ENCODE data around the gene DENND2C. TPM values are rescaled to one million over a fixed set of nuclear protein-coding genes. Genes with fewer than 3 reads are reported as not detected.

The DENND2C gene
- total and polyA plus RNA-seq, 12 donors, result 0.91 to 4.2 (median 1.9) TPM

DNA sequence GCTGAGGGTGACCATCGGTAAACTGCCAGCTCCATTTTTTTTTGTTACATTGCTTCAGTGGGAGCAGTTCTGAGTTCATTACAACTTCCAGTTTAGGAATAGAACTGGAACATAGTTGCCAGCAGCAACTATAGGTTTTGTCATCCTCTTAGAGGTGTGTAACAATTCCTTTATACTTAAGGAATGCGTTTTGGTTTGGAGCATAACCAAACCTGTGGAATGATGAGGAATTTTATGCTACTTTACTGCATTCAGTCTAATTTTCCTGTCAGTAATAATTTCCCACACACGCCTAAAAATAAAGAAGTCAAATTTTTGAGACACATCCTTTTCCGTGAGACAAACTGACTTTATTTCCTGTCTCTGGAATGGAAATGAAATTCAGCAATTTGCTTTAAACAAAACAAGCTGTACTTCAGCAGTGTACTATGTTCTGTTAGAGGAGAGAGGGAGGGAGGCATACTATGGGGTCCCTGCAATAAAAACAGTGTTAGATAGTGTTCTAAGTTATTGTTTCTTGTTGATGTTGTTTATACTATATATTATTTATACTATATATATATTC is 30.3 kb upstream of the DENND2C start:
- TF ChIP-seq POLR2A (IDR thresholded peaks at IDR 0.05), result no peak
- TF ChIP-seq, protein P1, sequence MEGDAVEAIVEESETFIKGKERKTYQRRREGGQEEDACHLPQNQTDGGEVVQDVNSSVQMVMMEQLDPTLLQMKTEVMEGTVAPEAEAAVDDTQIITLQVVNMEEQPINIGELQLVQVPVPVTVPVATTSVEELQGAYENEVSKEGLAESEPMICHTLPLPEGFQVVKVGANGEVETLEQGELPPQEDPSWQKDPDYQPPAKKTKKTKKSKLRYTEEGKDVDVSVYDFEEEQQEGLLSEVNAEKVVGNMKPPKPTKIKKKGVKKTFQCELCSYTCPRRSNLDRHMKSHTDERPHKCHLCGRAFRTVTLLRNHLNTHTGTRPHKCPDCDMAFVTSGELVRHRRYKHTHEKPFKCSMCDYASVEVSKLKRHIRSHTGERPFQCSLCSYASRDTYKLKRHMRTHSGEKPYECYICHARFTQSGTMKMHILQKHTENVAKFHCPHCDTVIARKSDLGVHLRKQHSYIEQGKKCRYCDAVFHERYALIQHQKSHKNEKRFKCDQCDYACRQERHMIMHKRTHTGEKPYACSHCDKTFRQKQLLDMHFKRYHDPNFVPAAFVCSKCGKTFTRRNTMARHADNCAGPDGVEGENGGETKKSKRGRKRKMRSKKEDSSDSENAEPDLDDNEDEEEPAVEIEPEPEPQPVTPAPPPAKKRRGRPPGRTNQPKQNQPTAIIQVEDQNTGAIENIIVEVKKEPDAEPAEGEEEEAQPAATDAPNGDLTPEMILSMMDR (IDR thresholded peaks at IDR 0.05), result no peak
- DNase-seq, result no peak
- intact Hi-C loops (cut with DNase I), result no loop called here
- H3K9me3 ChIP-seq (replicated peaks in 1 of 3), result no peaks in the 10 kb centered on the region
- peaks cover 0 to 3% of the 10 kb centered on the region in 2 donors for H3K36me3 ChIP-seq (replicated peaks in 1 of 2)
- no peaks in the 10 kb centered on the region for H3K4me1 ChIP-seq (replicated peaks in 1 of 2)
- WGBS, 4 donors, result 35 to 53% (median 51%) methylated on average over 4 of the region's 4 CpGs
- no peak overlapping the region for H3K4me3 ChIP-seq
- no peaks in the 10 kb centered on the region for H3K27me3 ChIP-seq
- H3K27ac ChIP-seq, result peak overlapping the region in 1 of 5 donors; percentile 29

DNA sequence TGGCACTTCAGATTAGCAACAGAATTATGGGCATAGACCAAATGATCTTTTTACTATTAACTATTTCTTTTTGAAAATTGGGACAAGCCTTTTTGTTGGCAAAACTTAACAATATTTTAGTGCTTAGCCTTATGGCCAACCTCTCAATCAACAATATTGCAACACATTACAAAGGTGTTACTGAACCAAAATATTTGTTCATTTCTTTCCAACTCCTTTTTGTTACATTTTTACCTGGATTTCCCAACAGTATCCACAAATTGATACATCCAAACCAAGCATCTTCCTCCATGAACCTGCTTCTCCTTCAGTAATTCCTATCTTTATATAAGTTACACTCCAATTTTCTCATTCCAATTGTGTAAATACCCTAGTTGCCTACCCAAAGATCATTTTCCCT is 27.0 kb upstream of the DENND2C start:
- DNase-seq, result no peak
- no peaks in the 10 kb centered on the region for H3K4me1 ChIP-seq (replicated peaks in 1 of 2)
- intact Hi-C loops (cut with DNase I), result no loop called here
- peaks cover 6% of the 10 kb centered on the region for H3K27me3 ChIP-seq
- no peaks in the 10 kb centered on the region for H3K9me3 ChIP-seq (replicated peaks in 1 of 3)
- no peak overlapping the region for H3K27ac ChIP-seq
- H3K4me3 ChIP-seq, result no peak overlapping the region
- H3K36me3 ChIP-seq (replicated peaks in 1 of 2), result no peaks in the 10 kb centered on the region
- TF ChIP-seq, protein P1 (IDR thresholded peaks at IDR 0.05), result no peak
- TF ChIP-seq POLR2A (IDR thresholded peaks at IDR 0.05), result no peak

DNA sequence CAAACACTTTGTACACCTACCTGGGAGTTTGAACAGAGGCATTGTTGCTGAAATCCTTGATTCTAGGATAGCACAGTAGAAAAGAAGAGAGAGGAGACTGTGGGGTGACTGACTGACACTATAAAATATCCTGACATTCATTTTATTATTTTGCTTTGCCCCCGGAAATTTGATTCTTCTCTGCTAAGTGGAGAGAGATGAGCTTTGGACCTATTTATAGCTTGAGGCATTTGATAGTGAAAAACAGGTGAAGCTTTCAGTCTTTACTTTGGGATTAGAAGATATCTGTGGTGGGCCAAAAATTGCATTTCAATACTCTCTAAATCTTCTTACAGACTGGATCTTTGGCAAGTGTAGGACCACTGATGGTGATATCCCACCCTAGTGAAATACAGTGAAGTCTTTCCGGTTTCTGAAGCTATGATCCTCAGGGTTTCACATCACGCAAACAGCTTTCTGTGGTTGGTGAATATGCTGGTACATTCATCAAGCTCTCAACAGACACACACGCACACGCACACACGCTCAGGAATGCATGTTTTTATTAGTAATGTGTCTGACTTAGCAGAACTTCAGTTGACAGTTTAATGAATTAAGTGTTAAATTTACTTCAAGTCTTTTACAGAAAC is 25.7 kb upstream of the DENND2C start, which contains the start of gene AMPD1:
Gene AMPD1, minus strand, starts transcription at position 117 of the 629 bp plus-strand sequence. Its CDS starts 75 bp downstream, at position 42.
- TF ChIP-seq, protein P1 (IDR thresholded peaks at IDR 0.05), result no peak
- TF ChIP-seq POLR2A (IDR thresholded peaks at IDR 0.05), result no peak
- Histone ChIP-seq H3K27me3 (peaks cover 6% of the 10 kb centered on the region), H3K4me3 (no peak within 1 kb of the TSS), H3K27ac (no peak within 1 kb of the TSS), H3K9me3 (replicated peaks in 1 of 3) (no peaks in the 10 kb centered on the region), H3K4me1 (replicated peaks in 1 of 2) (no peaks in the 10 kb centered on the region), H3K36me3 (replicated peaks in 1 of 2) (no peaks in the 10 kb centered on the region)
- intact Hi-C loops (cut with DNase I), result no loop called here
- no peak for DNase-seq
- WGBS, 4 donors, result 51 to 68% (median 62%) methylated on average over 6 of the region's 6 CpGs

DNA sequence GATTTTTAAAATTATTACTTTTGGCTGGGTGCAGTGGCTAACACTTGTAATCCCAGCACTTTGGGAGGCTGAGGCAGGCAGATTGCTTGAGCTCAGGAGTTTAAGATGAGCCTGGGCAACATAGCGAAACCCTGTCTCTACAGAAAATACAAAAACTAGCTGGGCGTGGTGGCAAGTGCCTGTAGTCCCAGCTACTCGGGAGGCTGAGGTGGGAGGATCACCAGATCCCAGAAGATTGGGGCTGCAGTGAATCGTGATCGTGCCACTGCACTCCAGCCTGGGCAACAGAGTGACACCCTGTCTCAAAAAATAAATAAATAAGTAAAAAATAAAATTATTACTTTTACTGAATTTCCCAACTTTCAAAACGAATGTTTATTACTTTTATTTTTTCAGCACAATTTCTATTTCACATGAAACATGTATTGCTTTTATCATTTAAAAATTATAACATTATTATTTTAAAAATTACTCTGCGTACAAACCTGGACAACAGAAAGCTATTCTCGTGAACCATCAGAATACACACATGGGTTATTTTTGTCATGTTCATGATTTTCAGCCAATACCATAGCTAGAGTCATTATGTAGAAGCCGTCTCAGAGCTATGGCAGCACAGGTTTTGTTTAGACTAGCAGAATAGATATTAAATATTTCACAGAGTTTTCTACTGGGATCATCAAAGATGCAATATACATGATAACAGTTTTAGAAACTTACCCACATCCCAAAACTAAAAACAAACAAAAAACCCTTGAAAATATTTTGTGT is 24.9 kb upstream of the DENND2C start:
- WGBS, 4 donors, result 75 to 85% (median 81%) methylated on average over 9 of the region's 9 CpGs
- Histone ChIP-seq H3K9me3 (replicated peaks in 1 of 3) (no peaks in the 10 kb centered on the region), H3K4me3 (no peak overlapping the region), H3K4me1 (replicated peaks in 1 of 2) (no peaks in the 10 kb centered on the region), H3K27ac (no peak overlapping the region), H3K27me3 (peaks cover 6% of the 10 kb centered on the region), H3K36me3 (replicated peaks in 1 of 2) (no peaks in the 10 kb centered on the region)
- TF ChIP-seq, protein P1 (IDR thresholded peaks at IDR 0.05), result no peak
- TF ChIP-seq POLR2A (IDR thresholded peaks at IDR 0.05), result no peak
- intact Hi-C loops (cut with DNase I), result no loop called here
- no peak for DNase-seq

Data from adrenal gland (tissue), 12 donors.